Left kidney (tissue), 2 donors: Measurements from ENCODE around the gene IGFBP6. TPM values are rescaled to one million over a fixed set of nuclear protein-coding genes. Genes with fewer than 3 reads are reported as not detected.
A peak's percentile ranks its signal among the peaks of the same experiment; 100 is the strongest.

ENCODE experiments used
- DNase-seq: peaks from one replicate; pipeline ENCODE4 v3.0.0-alpha.2; 2013
- polyA plus RNA-seq: library from polyadenylated mRNA; unstranded; fragments of 120-200 nt; gene quantifications from one replicate; pipeline ENCODE4 v1.2.1, GENCODE V29; 2013; ENCODE audit not compliant: insufficient read length

IGFBP6 gene
- polyA plus RNA-seq, 1 donor = 10.5 TPM

DNA sequence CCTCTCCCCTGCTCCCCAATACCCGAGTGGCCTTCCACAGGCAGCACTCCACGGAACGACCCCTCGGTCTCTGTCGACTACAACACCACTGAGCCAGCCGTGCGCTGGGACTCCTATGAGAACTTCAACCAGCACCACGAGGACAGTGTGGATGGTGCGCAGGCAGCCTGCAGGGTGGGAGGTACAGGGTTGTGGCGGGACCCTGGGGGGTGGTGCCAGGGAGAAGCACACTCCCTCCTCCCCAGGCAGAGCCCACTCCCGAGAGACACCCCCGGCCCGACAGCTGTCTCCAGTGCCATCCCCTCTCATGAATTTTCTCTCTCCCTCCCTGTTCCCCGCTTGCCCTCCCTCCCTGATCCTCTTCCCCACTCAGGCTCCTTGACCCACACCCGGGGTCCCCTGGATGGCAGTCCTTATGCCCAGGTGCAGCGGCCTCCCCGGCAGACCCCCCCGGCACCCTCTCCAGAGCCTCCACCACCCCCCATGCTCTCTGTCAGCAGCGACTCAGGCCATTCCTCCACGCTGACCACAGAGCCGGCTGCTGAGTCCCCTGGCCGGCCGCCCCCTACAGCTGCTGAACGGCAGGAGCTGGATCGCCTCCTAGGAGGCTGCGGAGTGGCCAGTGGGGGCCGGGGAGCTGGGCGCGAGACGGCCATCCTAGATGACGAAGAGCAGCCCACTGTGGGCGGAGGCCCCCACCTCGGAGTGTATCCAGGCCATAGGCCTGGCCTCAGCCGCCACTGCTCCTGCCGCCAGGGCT lies 38.6 kb upstream of the IGFBP6 start:
- DNase-seq = no peak

GRCh38 chr12:53059434-53060063 lies 37.9 kb upstream of the IGFBP6 start:
- DNase-seq = no peak

- DNase-seq = no peak
Measured at GRCh38 chr12:53060064-53060720, 37.3 kb upstream of the IGFBP6 start.

DNA sequence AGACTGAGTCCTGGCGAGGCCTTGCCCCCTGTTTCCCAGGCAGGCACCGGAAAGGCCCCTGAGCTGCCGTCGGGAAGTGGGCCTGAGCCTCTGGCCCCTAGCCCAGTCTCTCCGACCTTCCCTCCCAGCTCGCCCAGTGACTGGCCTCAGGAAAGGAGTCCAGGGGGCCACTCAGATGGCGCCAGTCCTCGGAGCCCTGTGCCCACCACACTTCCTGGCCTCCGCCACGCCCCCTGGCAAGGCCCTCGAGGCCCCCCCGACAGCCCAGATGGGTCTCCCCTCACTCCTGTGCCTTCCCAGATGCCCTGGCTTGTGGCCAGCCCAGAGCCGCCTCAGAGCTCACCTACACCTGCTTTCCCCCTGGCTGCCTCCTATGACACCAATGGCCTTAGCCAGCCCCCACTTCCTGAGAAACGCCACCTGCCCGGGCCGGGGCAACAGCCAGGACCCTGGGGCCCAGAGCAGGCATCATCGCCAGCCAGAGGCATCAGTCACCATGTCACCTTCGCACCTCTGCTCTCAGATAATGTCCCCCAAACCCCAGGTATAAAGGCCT lies 36.7 kb upstream of the IGFBP6 start:
- no peak for DNase-seq

GRCh38 chr12:53061404-53062010 lies 36.0 kb upstream of the IGFBP6 start:
- DNase-seq = no peak

- DNase-seq = no peak
Measured at GRCh38 chr12:53062011-53062961, 35.2 kb upstream of the IGFBP6 start.

DNA sequence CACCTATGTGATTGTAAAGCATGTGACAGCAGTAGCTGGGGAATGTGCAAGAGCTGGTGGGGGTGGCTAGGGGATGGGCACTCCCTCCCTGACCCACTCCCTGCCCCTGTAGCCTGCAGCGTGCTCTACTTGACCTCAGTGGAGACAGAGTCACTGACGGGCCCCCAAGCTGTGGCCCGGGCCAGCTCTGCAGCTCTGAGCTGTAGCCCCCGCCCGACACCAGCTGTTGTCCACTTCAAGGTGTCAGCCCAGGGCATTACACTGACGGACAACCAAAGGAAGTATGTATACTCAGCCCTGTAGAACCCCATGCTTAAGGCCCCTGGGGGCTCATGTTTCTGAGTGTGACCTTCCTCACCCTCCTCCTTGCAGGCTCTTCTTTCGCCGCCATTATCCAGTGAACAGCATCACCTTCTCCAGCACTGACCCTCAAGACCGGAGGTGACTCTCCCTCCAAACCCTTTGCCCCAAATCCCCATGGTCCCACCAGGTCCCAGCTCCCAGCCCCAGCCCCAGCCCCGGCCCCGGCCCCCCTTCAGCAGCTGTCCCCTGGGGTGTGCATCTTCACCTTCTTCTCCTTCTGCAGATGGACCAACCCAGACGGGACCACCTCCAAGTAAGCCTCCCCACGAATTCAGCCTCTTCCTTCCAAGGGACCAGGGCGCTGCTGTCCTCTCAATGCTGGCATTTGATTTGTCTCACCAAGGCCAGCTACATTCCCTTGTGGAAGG lies 34.3 kb upstream of the IGFBP6 start:
- no peak for DNase-seq

DNA sequence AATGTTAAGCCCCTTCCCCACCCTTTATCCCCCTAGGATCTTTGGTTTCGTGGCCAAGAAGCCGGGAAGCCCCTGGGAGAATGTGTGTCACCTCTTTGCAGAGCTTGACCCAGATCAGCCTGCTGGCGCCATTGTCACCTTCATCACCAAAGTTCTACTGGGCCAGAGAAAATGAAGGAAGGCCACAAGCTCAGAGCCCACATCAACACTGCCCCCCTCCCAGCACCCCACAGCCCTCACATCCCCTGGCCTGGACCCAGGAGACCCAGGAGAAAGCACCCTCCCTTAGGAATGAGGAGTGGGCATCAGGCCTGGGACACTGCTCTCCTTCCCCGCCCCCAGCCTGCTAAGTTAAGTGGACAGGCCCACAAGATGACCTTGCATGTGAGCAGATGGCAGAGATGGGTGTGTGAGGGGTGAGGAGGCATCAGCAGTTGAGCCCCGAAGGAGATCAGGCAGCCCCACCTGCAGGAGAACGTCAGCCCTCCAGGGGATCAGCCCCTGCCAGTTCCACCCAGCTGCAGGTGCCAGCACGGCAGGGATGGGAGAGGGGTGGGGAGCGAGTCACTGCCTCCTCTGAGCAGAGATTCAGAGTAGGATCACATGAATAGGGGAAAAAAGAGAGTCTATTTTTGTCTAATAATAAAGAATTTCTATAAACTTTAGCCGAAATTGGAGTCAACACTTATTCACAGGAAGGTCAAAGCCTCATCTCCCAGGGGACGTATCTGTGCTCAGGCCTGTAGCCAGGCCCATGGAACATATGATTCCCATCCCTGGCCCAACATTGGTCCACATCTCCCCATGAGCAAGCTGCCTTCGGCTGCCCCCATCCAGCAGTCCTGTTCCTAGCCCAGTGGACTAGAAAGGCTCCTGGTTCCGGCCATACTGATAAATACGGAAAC lies 33.5 kb upstream of the IGFBP6 start:
- DNase-seq = no peak

DNA sequence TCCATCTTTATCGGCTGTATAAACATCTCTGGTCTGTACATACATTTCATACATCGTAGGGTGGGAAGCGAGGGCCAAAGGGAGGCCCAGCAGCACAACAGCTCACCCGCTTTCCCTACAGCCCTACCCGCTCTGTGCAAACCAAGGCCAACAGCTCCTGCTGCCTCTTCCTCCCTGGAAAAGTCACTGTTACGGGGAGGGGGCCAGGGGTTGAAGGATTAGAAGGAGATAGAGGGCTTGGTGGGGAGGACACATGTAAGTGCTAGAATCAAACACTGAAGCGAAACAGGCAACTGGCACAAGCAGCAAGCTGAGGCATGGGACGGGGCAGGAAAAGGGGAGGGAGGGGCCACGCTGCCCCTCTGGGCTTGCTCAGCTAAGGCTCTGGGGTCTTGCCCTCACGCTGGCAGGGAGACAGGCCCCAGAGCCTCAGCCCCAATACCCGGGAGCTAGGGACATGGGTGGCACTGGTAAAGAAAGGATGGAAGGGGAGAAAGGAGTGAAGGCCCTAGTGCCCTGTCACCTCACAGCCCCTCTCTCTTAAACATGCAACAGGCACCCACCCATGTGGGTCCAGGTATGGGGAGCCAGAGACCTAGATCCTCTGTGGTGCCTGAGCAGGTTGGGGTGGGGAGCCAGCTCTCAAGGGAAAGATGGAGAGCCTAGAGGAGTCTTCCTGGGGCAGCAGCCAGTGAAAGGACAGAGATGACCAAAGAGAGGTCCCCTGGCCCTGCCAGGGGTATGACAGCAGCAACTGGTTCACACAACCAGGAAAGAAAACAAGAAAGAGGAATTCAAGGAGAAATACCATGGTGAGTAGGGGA lies 32.6 kb upstream of the IGFBP6 start:
- DNase-seq = no peak

DNA sequence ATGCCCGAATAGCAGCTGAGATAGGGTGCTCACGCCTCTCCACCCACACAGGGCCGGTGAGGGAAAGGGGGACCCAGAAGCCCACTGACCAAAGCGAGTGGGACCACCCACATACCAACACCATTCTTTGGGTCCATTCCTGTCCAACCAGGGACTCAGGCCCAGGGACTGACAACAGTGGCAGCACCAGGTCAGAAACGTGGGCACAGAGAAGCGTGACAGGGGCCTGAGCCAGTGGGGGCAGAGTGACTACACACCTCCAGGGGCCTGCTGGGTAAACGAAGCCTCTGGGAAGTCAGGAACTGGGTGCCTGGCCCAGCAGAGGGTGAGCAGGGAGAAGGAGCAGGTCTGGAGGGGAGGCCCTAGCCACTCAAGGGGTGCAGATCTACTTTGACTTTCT lies 32.0 kb upstream of the IGFBP6 start:
- DNase-seq = no peak

GRCh38 chr12:53065975-53066931 lies 31.2 kb upstream of the IGFBP6 start:
- peak; percentile 62 for DNase-seq

GRCh38 chr12:53067074-53067992 lies 30.1 kb upstream of the IGFBP6 start:
- DNase-seq = no peak

DNA sequence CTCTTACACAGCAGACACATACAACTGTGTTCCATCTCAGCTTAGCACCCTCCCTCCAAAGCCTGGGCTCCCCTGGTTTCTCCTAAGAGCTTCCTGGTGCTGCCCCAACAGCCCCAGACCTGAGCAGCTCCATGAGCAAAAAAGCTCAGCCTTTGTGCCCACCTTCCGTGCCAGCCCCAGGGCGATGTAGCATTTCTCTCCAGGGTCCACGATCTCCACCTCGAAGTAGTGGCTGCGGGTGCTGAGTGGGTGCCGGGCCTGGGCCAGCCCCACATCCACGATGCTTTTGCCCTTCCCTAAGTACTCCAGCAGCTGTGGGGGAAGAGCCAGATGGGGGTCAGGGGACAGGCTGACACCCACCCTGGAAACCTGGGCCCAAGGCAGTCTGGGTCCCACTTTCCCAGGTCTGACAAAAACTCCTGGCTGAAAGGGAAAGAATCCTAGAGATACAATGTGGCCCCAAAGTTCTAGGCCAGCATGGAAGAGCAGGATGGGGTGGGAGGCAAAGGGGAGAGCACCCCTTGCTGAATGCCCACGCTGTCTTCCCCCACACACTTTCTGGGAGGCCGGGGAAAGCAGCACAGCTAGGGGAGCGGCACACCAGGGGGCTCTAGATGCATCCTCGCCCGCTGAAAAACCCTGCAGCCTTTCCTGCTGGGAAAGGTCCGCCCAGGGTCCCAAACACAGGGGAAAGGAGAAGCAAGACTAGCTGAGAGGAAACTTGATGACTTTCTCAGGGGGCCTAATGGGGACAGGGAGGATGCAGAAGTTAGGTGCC lies 29.3 kb upstream of the IGFBP6 start:
- no peak for DNase-seq

- DNase-seq = no peak
Measured at GRCh38 chr12:53068811-53069585, 28.5 kb upstream of the IGFBP6 start.
